OCI-M1 (cell line): ENCODE results near the gene KDR.

Source experiments
- DNase-seq: peaks from one replicate; lab custom pipeline; 2025; lab: John Stamatoyannopoulos, UW

Gene KDR

DNA sequence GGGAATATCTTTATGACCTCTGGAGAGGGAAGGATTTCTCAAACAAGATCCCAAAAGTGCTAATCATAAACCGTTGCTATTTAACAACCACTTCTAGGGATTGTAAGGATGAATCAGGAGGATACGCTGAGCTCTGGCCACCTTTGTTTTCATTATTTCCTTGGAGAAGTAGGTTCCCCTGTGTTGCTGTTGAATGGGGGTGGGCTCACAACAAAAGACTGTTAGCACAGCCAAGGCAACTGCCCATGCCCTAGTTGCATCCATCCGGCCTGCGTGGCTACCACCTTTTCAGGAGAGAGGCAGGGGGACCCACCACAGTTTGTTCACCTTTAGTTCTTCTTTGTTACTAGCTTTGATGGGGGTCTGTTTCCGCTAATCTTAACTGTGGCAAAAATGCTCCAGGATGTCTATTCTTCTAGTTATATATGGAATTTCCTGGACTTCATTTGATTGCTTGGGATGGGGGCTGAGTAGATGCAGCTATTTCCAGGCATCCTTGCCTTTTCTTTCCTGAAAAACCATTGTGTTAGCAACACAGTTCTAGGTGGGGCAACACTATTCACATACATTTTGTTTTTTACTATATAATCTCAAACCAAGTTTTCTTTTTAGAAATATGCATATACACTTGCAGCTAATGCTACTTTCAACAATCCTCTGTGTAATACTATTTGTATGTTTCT is 95.4 kb downstream of the KDR start:
- DNase-seq = no peak

DNA sequence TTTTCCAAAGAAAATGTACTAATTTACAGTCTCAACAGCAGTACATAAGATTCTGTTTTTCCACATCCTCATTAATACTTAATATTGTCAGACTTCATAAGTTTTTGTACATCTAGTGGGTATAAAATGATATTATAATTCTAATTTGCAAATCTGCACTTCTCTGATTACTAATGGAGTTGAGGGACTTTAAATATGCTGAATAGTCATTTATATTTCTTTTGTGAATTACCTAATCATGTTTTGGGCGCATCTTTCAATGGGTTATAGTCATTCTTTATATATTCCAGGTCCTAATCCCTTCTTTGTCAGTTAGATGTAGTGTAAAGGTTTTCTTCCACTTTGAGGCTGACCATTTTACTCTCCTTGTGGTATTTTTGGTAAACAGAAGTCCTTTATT is 96.1 kb downstream of the KDR start:
- DNase-seq = no peak
